Activated CD4-positive, alpha-beta T cell treated with anti-CD3 and anti-CD28 coated beads, Interleukin-2, amount 50 U/mL, for 24 hours (primary cell): ENCODE data around the gene CDC42BPA.

Experiments used
- DNase-seq, 2 donors: peaks; one replicate each; pipeline ENCODE4 v3.0.0-alpha.2; 2020; ENCODE audit warnings: low read depth in 1 of 2, low spot score in 1 of 2

The CDC42BPA gene

DNA sequence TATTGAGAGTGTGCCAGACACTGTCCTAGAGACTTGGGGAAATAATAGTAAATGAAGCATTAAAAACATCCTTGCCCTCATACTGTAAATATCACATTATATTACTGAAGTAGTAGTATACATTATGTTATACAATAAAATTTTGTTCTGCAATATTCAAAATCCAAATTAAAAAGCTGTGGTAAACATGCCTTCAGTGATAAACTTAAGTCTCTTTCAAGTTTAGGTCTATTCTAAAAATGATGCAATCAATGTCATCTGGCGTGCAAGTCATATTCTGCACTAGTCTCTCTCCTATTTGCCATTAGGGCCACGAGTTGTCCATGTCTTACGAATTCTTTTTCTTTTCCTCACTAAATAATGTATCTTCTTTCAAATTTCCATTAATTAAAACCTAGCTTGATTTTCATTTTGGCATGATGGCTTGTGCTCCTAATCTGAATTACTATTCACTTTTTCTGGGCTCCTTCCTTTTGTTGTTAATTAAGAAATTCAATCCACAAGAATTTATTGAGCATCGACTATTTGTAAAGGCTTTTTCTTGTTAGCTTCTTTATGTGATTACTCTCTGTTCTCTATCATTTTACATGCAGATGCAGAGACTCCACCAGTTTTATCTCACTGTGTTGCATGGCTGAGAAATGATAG is 247.5 kb downstream of the CDC42BPA start:
- no peak for DNase-seq

DNA sequence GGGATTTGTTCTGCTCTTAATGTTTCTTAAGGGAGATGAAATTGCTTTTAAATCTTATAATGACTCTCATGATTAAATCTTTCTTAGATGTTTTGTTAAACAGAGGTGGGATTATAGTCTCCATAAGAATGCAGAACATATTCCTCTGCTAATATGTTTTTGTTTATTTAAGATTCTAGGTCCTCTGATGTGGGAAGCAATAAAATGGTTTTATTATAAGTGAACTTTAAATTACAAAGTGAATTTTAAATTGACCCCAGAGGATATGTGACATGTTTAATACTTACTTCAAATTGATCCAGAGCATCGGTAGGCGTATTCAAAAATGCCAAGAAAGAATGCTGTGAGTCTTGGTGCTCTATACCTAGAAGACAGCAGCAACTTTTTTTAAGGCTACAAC is 248.8 kb downstream of the CDC42BPA start:
- DNase-seq, result no peak

DNA sequence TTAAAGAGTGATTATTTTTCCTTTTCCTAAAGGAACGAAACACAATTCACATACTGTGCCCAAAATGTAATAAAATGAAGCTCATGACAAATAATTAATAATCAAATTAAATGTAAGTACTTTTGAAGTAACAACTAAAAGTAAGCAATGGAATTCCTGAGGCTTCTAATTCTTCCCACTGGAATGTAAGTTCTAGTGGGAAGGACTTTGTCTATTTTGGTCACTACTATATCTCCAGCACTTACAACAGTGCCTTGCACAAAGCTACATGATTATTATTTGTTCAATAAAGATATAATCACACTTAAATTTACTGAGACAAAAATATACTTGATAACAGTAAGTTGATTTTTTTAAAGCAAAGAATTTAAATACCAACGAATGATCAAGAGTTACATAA is 249.4 kb downstream of the CDC42BPA start:
- no peak for DNase-seq

DNA sequence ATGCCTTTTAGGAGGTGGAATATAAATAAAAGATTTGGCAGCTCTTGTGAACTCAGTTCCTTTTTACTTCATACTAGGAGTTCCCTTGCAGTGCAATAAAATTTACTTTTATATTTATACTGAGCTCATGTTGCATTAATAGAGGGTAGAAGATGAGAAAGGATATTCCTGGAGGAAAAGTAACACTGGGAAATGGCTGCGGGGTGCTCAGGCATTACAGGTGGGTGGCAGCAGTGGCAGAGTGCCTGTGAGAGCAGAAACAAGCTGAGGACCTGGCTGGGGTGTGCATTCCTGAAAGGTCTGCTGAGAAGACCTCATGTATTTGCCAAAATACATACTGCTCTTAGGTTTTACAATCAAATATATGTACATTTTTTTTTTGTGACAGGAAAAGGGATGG is 251.3 kb downstream of the CDC42BPA start:
- DNase-seq, result no peak

DNA sequence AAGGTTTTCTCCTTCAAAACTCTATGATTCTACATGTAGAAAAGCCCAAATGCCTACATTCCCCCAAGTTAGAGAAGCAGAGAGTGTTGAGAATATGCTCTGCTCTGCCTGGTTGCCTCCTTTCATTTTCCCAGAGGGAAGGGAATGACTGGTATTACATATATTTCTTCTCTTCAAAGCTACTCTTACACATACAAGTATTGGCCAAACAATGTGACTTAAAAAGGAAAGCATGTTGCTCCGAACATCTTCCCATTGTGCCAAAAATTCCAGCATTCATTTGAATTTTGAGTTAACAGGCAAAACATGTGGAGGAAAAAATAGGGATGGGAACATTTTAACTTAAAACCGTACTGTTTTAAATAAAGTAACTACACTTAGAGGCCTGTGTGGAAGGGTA is 253.0 kb downstream of the CDC42BPA start:
- DNase-seq, result no peak

DNA sequence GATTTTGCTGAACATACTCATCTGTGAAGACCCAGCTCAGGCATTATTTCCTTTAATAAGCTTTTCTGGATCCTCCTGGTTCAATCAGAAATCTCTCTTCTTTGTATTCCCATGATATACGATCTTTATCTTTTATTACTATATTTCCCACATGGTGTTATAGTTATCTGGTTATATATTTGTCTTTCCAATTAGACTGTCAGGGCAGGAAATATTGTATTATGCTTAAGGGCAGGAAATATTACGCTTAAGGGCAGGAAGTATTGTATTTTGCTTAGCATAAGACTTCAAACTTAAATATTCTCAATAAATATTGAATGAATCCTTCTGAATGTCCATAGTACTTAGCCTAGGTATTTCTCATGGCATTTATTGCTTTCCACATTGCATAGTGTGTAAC is 256.0 kb downstream of the CDC42BPA start:
- no peak for DNase-seq

DNA sequence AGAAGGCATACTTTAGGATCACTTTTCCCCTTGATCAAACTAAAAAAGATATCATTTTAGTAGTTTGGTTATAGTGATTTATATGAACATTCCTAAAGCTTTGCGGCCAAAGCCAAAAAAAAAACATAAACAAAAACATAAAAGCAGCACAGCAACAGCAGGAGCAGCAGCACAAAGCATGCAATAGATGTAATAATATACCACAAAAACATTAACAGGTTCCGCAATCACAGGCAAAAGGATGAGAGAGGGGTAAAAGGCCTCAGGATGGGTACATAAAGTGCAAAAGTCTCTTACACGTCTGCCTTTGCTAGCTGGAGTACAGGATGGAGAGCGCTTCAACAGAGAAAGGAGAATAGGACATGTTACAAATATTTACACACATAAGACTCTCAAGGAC is 259.2 kb downstream of the CDC42BPA start:
- no peak for DNase-seq

DNA sequence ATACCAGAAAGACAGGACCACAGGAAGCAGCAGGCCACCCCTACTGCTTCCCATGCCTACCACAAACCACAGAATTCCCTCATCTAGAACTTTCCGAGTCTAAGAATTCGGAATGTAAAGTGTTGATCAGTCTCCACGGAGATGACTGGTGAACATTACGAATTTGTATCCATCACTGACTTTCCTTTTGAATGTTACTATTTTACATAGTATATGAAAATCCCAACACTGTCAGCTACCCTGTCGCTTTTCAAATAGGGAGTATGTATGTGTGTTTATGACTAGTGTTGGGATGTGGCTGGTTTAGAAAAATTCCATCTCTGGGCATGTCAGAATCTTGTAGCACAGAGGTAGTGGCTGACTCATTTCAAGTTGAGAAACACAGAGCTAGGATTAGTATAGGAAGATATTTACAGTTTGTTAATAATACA is 260.0 kb downstream of the CDC42BPA start:
- DNase-seq, result no peak

DNA sequence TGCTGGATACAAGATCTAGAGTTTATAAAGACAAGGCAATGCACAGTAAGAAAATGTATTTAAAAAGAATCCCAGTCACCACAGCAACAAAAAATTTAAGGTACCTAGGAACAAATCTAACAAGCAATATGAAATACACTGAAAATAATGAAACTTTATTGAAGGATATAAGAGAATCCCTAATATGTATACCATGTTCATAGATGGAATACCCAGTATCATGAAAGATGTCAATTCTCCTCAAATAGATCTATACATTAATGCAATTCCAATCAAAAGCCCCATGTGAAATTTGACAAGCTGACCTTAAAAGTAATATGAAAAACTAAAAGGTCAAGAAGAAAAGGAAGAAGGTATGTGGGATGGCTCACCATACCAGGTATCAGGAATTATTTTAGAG is 269.0 kb downstream of the CDC42BPA start:
- no peak for DNase-seq

DNA sequence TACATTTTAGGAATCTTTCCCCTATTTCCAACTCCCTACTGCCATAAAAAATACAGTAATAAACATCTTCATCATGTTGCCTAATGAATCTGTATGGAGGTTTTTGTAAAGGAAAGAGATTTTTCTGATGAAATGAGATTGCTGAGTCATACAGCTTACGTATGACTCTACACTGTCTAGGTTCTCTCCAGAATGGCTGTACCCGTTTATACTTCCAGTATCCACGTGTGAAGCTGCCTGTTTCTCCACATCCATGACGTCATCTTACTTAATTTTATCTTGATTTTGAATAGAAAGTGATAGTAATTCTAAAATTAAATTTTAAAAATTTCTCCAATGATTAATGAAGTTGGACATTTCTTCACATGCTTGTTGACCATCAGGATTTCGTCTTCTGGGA is 274.5 kb downstream of the CDC42BPA start:
- DNase-seq, result no peak

DNA sequence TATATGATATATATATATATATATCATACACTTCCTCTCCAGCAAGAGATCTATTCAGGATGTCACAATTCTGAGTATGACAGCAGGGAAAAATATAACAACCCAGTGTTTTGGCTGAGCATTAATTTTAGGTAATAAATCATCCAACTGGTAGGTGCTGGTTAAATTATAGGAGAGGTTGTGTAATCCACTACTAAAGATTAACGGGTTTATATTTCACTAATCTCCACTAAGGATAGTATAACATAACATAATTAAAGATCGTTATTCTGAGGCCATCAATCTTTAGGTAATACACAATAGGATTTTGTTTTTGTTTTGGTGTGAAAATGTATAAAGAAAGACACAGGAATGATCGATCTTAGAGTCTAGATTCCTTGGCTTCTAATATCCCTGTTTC is 276.0 kb downstream of the CDC42BPA start:
- no peak for DNase-seq

DNA sequence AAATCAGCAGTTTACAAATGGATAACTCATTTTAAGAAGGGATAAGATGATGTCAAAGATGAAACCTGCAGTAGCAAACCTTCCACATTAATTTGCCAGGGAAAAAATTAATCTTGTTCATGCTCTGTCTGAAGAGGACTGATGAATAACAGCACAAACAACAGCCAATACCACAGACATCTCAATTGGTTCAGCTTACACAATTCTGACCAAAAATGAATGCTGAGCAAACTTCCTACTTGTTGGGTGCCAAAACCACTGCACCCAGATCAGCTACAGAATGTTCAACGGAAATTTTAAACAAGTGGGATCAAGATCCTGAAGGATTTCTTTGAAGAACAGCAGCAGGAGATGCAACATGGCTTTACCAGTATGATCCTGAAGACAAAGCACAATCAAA is 279.9 kb downstream of the CDC42BPA start:
- DNase-seq, result no peak

DNA sequence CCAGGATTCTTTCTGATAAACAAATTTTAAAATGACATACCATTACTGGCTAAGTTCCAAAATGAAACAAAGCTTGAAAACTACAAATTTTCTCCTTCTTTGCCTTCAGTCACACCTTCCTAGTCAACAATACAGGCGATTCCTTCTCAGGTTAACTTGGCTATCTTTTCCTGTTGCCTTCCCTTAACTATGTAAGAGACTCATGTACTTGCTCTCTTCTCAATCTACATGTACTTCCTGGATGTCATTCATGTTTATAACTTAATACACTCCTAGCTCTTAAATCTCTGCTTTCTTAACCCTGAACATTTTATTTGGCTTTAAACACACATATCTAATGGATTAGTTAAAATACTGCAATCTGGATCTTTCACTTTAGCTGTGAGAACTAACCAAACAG is 281.2 kb downstream of the CDC42BPA start:
- no peak for DNase-seq

DNA sequence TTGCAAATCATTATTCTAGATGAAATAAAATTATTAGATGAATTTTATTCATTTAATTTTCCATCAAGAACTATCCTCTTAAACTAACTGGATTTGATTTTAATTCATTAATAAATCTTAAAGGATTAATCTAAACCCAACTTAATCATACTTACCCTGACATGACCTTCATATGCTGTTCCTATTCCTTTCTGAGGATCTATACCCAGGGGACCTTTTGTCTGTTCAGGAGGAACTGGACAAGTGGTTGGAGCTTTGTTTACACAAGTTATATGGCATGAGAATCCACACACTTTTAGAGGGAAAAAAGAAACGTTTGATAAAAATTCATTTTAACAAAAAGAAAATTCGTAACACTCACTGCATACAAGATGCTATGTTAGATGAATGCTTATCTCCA is 283.0 kb downstream of the CDC42BPA start:
- DNase-seq, result no peak

DNA sequence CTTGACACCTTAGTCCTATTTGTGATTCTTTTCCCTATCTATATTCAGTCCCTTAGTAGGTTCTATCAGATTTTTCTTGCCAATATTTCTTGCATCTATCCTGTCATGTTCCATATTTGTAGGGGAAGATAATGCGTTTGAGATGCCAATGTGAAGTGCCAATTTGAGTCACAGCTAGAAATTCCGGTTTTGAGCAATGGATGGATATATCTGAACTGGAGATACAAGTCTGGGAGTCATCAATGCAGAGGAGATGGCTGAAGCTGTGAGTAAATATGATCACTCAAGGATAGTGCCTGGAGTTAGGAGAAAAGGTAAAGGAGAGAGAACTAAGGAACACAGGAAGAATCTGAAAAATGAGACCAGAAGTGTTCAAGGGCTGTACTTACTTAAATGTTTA is 284.4 kb downstream of the CDC42BPA start:
- DNase-seq, result no peak

DNA sequence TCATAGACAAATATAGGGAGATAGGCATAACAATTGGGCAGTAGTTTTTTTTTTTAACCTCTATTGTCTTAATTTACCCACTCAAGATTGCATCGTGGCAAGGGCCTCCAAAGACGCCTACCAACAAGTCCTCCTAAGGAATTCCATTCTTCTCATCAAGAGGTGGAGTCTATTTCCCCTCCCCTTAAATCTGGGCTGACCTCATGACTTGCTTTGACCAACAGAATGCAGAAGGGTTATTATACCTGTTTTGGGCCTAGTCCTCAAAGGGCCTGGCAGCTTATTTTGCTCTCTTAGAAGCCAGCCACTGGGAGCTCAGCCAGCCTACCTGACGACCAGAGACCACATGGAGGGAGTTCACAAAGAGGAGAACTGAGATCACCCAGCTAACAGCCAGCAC is 285.9 kb downstream of the CDC42BPA start:
- DNase-seq, result no peak

DNA sequence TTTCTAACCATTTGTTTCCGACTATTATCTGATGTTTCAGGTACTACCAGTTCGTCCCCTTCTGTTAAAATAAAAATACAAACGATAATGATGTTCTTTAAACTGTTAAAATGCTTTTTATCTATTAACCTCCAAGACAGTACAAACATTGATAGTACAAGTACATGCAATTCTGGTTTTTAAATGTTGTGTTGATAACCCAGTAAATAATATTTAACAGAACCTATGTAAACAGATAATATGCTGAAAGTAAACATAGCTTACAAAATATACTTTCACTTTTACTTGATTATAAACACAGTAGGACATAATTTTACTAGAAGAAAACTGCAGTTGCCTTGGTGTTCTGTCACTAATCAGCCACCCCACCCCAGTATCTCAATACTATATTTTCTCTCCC is 301.3 kb downstream of the CDC42BPA start:
- no peak for DNase-seq

DNA sequence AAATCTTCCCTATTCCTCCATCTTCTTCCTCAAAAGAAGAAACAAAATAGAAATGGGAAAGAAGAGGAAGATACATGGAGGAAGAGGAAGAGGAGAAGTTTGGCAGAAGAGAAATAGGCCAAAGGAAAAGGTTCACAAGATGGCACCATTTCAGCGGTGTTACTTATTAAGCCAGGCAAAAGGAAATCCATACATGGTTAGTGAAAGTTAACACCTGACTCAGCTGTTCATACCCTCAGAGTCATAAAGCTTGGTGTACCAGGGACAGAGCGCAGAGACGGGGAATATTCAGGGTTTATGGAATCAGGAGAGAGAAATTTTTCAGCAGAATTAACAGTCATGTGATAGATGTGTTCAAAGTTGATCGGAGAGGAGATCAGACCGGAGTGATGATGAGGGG is 307.6 kb downstream of the CDC42BPA start:
- no peak for DNase-seq

DNA sequence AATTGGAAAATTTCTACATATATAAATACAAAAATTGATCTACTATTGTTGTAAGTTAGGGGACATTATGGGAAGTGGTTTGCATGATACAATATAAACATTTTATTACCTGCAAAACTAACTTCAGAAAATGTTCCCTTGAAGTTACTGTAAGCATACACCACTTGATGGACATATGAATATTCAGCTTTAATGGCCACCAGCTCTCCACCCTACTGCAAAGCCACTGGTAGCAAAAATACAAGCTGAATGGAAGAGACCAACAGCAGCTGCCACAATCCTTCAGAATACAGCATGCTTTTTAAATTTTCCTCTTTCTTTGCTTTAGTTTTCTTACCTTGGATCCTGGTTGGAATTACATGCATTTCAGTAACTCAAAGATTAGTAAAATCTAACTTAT is 308.4 kb downstream of the CDC42BPA start:
- DNase-seq, result no peak

DNA sequence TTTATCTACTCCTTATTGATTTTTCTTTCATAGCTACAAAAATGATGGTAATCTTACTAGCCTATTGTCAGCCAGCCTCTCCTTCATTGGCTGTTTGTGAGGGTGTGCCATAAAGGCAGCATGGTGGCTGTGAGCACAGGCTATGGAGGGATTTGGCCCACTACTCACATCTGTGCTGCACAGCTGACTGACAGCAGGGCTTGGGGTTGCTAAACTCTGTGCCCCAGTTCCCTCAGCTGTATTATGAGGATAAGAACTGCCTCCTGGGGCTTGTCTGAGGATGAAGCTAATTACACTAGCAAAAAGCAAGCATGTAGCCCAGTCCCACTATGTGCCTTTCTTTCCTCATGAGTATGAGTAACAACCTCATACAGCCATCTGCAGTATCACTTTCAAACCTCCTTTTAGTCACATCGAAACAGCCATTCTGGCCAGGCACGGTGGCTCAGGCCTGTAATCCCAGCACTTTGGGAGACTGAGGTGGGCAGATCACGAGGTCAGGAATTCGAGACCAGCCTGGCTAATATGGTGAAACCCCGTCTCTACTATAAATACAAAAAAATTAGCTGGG is 312.0 kb downstream of the CDC42BPA start:
- DNase-seq, result no peak

DNA sequence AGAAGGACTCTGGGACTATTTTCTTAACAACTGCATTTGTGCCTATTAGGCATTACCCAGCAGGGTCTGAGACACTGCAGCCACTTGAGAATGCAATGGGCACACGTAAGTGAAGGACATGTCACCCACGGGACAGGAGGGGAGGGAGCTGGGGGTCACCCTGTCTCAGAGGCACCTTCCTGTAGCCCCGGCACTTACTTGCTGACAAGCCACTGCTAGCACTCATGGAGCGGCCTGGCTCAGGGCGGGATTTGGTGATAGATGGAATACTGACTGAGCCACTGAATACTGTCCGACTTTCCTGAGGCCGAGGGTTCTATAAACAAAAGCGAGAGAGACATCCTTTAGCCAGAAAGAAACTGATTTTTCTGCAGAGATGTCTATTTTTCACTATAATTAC is 313.5 kb downstream of the CDC42BPA start:
- DNase-seq, result no peak

DNA sequence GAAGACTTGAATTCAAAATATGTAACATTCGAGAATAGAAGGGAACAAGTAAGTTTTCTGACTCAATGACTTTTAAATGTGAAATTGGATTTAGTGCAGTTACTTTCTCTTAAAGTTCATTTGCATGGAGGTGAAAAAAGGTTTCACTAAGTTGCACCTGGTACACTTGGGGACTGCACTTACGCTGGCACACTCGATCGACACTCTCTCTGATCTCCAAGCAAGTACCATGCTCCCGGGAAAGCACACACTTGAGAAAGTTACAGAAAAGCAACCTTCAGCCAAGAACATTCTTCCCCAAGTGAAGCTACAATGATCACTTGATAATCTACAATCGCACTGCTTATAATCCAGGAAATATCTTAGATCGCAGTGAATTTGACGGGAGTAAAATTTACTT is 315.1 kb downstream of the CDC42BPA start:
- no peak for DNase-seq

DNA sequence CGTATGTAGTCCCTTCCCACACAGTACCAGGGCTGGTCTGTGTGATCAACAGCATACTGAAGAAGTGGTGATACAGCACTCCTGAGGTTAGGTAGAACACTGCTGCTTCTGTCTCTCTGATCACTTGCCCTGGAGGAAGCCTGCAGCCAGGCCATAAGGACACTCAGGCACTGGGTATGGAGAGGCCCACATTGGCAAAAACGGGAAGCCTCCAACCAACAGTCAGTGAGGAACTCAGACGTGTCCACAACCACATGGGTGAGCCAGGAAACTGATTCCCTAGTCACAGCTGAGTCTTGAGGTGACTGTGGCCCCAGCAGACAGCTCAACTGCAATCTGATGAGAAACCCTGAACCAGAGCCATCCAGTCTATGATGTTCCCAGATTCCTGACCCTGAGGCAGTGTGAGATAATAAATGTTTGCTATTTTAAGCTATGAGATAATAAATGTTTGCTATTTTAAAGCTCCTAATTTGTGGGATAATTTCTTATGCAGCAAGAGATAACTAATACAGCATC is 315.7 kb downstream of the CDC42BPA start:
- DNase-seq, result no peak
